CD14-positive monocyte (primary cell): ENCODE results near the gene EXOSC5. TPM values are rescaled to one million over a fixed set of nuclear protein-coding genes. Genes with fewer than 3 reads are reported as not detected.

ENCODE experiments used
- DNase-seq, 3 donors: peaks; one replicate each; pipeline ENCODE4 v3.0.0-alpha.2; 2011 to 2022
- H2AFZ ChIP-seq: 2 replicates; pipeline ENCODE4 v1.6.0; 2012; ENCODE audit warnings: mild to moderate bottlenecking, low read depth, low read length, inconsistent platforms; ENCODE audit not compliant: insufficient read depth, poor library complexity, severe bottlenecking
- H3K27ac ChIP-seq, 2 donors: 1 replicate in 1 of 2; 2 replicates in 1 of 2; pipeline ENCODE4 v1.5.1; 2012 to 2013; ENCODE audit warnings: low read length in 2 of 2, control low read depth in 1 of 2, inconsistent platforms in 1 of 2, low read depth in 1 of 2, mild to moderate bottlenecking in 1 of 2
- H3K27me3 ChIP-seq, 2 donors: one replicate each; pipeline versions ENCODE4 v1.6.0 to v1.6.1; 2011 to 2013; ENCODE audit warnings: low read length in 2 of 2; ENCODE audit not compliant: control insufficient read depth in 2 of 2, insufficient read depth in 2 of 2
- H3K36me3 ChIP-seq, 2 donors: replicated peaks in 1 of 2; 1 replicate in 1 of 2; 2 replicates in 1 of 2; pipeline versions ENCODE4 v1.5.1 to v1.6.1; 2012 to 2013; ENCODE audit warnings: low read length in 2 of 2, control low read depth in 1 of 2, inconsistent platforms in 1 of 2, mild to moderate bottlenecking in 1 of 2; ENCODE audit not compliant: insufficient read depth in 2 of 2, control insufficient read depth in 1 of 2
- H3K4me1 ChIP-seq, 2 donors: 1 replicate in 1 of 2; 2 replicates in 1 of 2; pipeline versions ENCODE4 v1.5.1 to v1.6.1; 2012 to 2013; ENCODE audit warnings: low read length in 2 of 2, control low read depth in 1 of 2, inconsistent platforms in 1 of 2, mild to moderate bottlenecking in 1 of 2, moderate library complexity in 1 of 2; ENCODE audit not compliant: insufficient read depth in 2 of 2, control insufficient read depth in 1 of 2
- H3K4me2 ChIP-seq: replicated peaks from 2 replicates; pipeline ENCODE3; 2012; ENCODE audit warnings: low read length, moderate library complexity, mild to moderate bottlenecking; ENCODE audit not compliant: poor library complexity, severe bottlenecking; ENCODE audit errors: extremely low read depth
- H3K4me3 ChIP-seq, 3 experiments: fragments of 200-600 bp in 1 of 3; sonication (generic) in 1 of 3; replicated peaks in 1 of 3; 1 replicate in 2 of 3; 2 replicates in 1 of 3; pipeline ENCODE4 v1.5.1; 2011 to 2013; ENCODE audit warnings: low read length in 3 of 3, mild to moderate bottlenecking in 3 of 3, control low read depth in 2 of 3, low read depth in 2 of 3, inconsistent platforms in 1 of 3, moderate library complexity in 1 of 3
- H3K79me2 ChIP-seq: 2 replicates; pipeline ENCODE4 v1.6.0; 2012; ENCODE audit warnings: mild to moderate bottlenecking, control low read depth, inconsistent platforms, low read length, moderate library complexity; ENCODE audit not compliant: insufficient read depth
- H3K9ac ChIP-seq: 2 replicates; pipeline ENCODE4 v1.6.0; 2017; ENCODE audit warnings: low read length, mild to moderate bottlenecking; ENCODE audit not compliant: insufficient read depth, poor library complexity, severe bottlenecking
- H3K9me3 ChIP-seq, 2 donors: replicated peaks in 1 of 2; 1 replicate in 1 of 2; 2 replicates in 1 of 2; pipeline versions ENCODE4 v1.5.1 to v1.6.1; 2012 to 2013; ENCODE audit warnings: low read length in 2 of 2, control low read depth in 1 of 2; ENCODE audit not compliant: control insufficient read depth in 1 of 2, insufficient read depth in 1 of 2
- H4K20me1 ChIP-seq: 2 replicates; pipeline ENCODE4 v1.6.0; 2012; ENCODE audit warnings: mild to moderate bottlenecking, low read length, control low read depth, moderate library complexity; ENCODE audit not compliant: insufficient read depth
- H3K27ac Mint-ChIP-seq, 7 donors: one replicate each; pipeline ENCODE4 v1.8.0; 2020; ENCODE audit warnings: mild to moderate bottlenecking in 7 of 7, mixed read lengths in 7 of 7, moderate library complexity in 6 of 7, inconsistent platforms in 2 of 7
- H3K27me3 Mint-ChIP-seq, 3 donors: one replicate each; pipeline ENCODE4 v1.8.0; 2021 to 2022; ENCODE audit warnings: low read depth in 3 of 3, mild to moderate bottlenecking in 3 of 3, mixed read lengths in 3 of 3, moderate library complexity in 3 of 3, inconsistent platforms in 1 of 3
- H3K36me3 Mint-ChIP-seq, 2 donors: one replicate each; pipeline ENCODE4 v1.8.0; 2020; ENCODE audit warnings: mixed read lengths in 2 of 2, inconsistent platforms in 1 of 2, mild to moderate bottlenecking in 1 of 2
- H3K4me1 Mint-ChIP-seq: one replicate; pipeline ENCODE4 v1.8.0; 2020; ENCODE audit warnings: mild to moderate bottlenecking, mixed read lengths
- H3K4me3 Mint-ChIP-seq, 2 donors: one replicate each; pipeline ENCODE4 v1.8.0; 2020; ENCODE audit warnings: mild to moderate bottlenecking in 2 of 2, mixed read lengths in 2 of 2, moderate library complexity in 1 of 2
- H3K9me3 Mint-ChIP-seq, 7 donors: one replicate each; pipeline ENCODE4 v1.8.0; 2020 to 2022; ENCODE audit warnings: mixed read lengths in 7 of 7, mild to moderate bottlenecking in 6 of 7, moderate library complexity in 6 of 7, inconsistent platforms in 2 of 7
- CTCF ChIP-seq: fragments of 200-600 bp; IDR thresholded peaks from one replicate; pipeline ENCODE4 v1.8.0; 2022; ENCODE audit warnings: antibody characterized with exemption, mild to moderate bottlenecking
- WGBS: methylation state at CpG from one replicate; pipeline ENCODE4 v1.1.5; 2013; ENCODE audit warnings: missing lambda C conversion rate; ENCODE audit not compliant: insufficient coverage; 5-methylcytosine and 5-hydroxymethylcytosine counted together
- intact Hi-C, 2 donors: fragments of 100-400 bp; cut with micrococcal nuclease; formaldehyde crosslinking; loops; one replicate each; pipeline versions ENCODE4 v1.15.0 to v1.15.1; 2023
- polyA plus RNA-seq, 3 donors: library from polyadenylated mRNA; depleted of rRNA in 1 of 3; unstranded in 2 of 3; stranded (reverse) in 1 of 3; fragments of 300-500 nt in 2 of 3; fragments of >200 nt in 1 of 3; fragmentation: Illumina TruSeq in 2 of 3; gene quantifications; 1 replicate in 2 of 3; 2 replicates in 1 of 3; pipeline ENCODE4 v1.2.3, GENCODE V29; 2012 to 2021

Gene EXOSC5
- polyA plus RNA-seq, 3 donors, result 24.0 to 58.7 (median 40.5) TPM

- Histone ChIP-seq H2AFZ (no peak overlapping the region), H3K36me3 (no peaks in the 10 kb centered on the region), H3K9me3 (no peaks in the 10 kb centered on the region), H3K4me2 (no peak overlapping the region), H4K20me1 (no peaks in the 10 kb centered on the region), H3K27ac (no peak overlapping the region), H3K79me2 (peaks cover 8% of the 10 kb centered on the region), H3K4me3 (no peak overlapping the region), H3K27me3 (peaks cover 0 to 6% of the 10 kb centered on the region in 2 donors), H3K4me1 (peaks cover 27 to 31% of the 10 kb centered on the region in 2 donors), H3K9ac (no peak overlapping the region)
- intact Hi-C loops, result loop anchor here in 1 of 2 donors (10.0 kb wide), 1 partner anchor 91 kb away; no protein-coding TSS in a partner anchor
- peaks cover 7 to 18% (median 16%) of the 10 kb centered on the region in 3 donors for H3K27me3 Mint-ChIP-seq
- 84% methylated on average over 2 of the region's 6 CpGs for WGBS
- DNase-seq, result no peak
- no peak for TF ChIP-seq CTCF
- no peaks in the 10 kb centered on the region for H3K36me3 Mint-ChIP-seq
- H3K9me3 Mint-ChIP-seq, result peaks cover 0 to 4% (median 0%) of the 10 kb centered on the region in 7 donors
- H3K27ac Mint-ChIP-seq, result no peak overlapping the region
- H3K4me1 Mint-ChIP-seq, result peaks cover 33% of the 10 kb centered on the region
- H3K4me3 Mint-ChIP-seq, result no peak overlapping the region
Observed at GRCh38 chr19:41443813-41444455, 46.8 kb upstream of the EXOSC5 start.

GRCh38 chr19:41442473-41443355, 45.6 kb upstream of the EXOSC5 start, which contains the start of gene ERICH4:
Gene ERICH4 (plus strand): TSS chr19:41443156. CDS start chr19:41443170, 14 bp downstream.
- Mint-ChIP-seq H3K27ac (peak within 1 kb of the TSS in 4 of 7 donors; percentile 1 to 36 (median 24)), H3K27me3 (peaks cover 3 to 11% (median 6%) of the 10 kb centered on the region in 3 donors), H3K9me3 (peaks cover 0 to 4% (median 0%) of the 10 kb centered on the region in 7 donors), H3K4me1 (peaks cover 32% of the 10 kb centered on the region), H3K4me3 (no peak within 1 kb of the TSS), H3K36me3 (peaks cover 7 to 8% of the 10 kb centered on the region in 2 donors)
- intact Hi-C loops, result loop anchor here in 1 of 2 donors (10.0 kb wide), 1 partner anchor 92 kb away; no protein-coding TSS in a partner anchor
- Histone ChIP-seq H3K79me2 (peaks cover 20% of the 10 kb centered on the region), H3K4me2 (no peak within 1 kb of the TSS), H3K4me3 (no peak within 1 kb of the TSS), H4K20me1 (no peaks in the 10 kb centered on the region), H3K9ac (no peak within 1 kb of the TSS), H3K27ac (no peak within 1 kb of the TSS), H3K4me1 (peaks cover 27 to 28% of the 10 kb centered on the region in 2 donors), H2AFZ (no peak within 1 kb of the TSS), H3K36me3 (peaks cover 0 to 7% of the 10 kb centered on the region in 2 donors), H3K27me3 (no peaks in the 10 kb centered on the region), H3K9me3 (no peaks in the 10 kb centered on the region)
- 74% methylated on average over 5 of the region's 7 CpGs for WGBS
- TF ChIP-seq CTCF, result no peak
- DNase-seq, result no peak
